Superior temporal gyrus (tissue), 1 donor: ENCODE measurements around the gene METTL4.
"Not testable (repeated sequence)": the region's sequence is repeated elsewhere in the genome, so short reads cannot be mapped to it uniquely, and the experiment has no call there.

Experiments used
- DNase-seq: peaks from one replicate; pipeline ENCODE4 v3.0.0-alpha.2; 2016; ENCODE audit errors: extremely low spot score

METTL4 gene

DNA sequence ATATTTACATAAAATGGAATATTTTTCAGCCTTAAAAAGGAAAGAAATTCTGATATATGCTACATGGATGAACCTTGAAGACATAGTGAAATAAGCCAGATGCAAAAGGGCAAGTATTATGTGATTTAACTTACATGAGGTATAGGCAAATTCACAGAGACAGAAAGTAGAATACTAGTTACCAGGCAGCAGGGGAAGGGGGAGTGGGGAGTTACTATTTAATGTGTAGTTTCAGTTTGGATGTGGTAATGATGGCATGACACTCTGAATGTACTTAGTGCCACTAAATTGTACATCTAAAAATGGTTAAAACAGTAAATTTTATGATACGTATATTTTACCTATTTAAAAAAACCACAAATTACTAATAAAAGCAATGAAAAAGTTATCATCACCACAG is 12.1 kb downstream of the METTL4 start:
- DNase-seq: no peak

DNA sequence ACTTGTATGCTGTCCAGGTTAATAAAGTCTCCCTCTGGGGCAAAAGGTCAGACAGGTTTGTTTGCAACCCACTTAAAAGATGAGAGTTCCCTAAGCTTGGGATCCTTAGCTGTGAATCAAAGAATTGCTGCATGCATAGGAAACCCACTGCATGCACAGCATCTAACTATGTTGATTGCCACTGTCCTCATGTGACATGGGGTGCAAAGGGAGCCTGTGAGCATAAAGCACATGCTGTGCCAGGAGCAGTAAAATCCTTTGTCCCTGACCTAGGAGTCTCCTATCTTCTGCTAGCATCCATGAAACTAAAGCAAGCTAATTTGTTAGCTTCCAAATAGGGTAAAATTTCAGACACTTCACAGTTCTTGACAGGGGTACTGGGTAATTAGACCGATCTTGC is 13.8 kb downstream of the METTL4 start:
- DNase-seq: no peak

DNA sequence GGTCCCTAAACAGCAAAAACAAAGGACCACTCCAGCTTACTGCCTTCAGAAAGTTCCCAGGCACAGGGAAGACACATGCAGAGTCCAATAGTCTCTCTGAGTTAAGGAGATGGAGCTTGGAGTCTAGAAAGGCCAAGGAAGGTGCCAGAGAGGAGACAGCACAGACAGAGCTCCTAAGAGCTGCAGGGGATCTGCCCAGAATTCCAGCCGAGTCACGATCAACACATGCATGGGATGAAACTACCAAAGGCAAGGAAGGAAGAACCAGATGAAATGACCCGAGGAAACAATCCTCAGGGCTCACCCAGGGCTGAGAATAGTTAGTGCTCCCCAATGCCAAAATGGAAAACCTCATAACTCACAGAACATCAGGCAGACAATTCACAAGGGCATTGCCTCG is 15.4 kb downstream of the METTL4 start:
- no peak for DNase-seq

- no peak for DNase-seq
These were observed 16.6 kb downstream of the METTL4 start for GRCh38 chr18:2554696-2555095.

- no peak for DNase-seq
These were observed 19.9 kb downstream of the METTL4 start for GRCh38 chr18:2551425-2551824.

GRCh38 chr18:2549462-2549861 is 21.8 kb downstream of the METTL4 start:
- DNase-seq: no peak

GRCh38 chr18:2547477-2548087 is 23.7 kb downstream of the METTL4 start:
- peak; percentile 82 for DNase-seq

DNA sequence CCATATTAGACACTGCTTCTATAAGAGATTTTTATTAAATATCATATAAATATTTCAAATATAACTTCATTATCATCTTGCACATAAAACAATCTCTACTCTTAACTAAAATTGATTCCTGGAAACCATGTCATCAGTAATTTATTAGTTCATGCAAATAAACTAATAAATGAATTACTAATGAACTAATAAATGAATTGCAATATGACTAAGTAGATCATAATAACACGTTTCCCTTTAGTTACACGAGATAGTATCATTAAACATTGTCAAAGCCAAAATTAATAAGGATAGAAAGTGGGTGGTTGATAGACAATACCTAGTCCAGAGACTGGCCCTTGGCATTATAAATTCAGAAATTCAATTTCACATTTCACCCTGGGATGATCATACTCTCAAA is 26.1 kb downstream of the METTL4 start:
- DNase-seq: no peak

- DNase-seq: peak; percentile 65
These were observed 29.3 kb downstream of the METTL4 start for GRCh38 chr18:2541925-2542563.

GRCh38 chr18:2540575-2540974 is 30.7 kb downstream of the METTL4 start:
- DNase-seq: no peak

- no peak for DNase-seq
These were observed 32.5 kb downstream of the METTL4 start for GRCh38 chr18:2538844-2539243.

GRCh38 chr18:2538236-2538635 is 33.1 kb downstream of the METTL4 start:
- peak; percentile 43 for DNase-seq

GRCh38 chr18:2537296-2537695 is 34.0 kb downstream of the METTL4 start:
- peak; percentile 29 for DNase-seq

DNA sequence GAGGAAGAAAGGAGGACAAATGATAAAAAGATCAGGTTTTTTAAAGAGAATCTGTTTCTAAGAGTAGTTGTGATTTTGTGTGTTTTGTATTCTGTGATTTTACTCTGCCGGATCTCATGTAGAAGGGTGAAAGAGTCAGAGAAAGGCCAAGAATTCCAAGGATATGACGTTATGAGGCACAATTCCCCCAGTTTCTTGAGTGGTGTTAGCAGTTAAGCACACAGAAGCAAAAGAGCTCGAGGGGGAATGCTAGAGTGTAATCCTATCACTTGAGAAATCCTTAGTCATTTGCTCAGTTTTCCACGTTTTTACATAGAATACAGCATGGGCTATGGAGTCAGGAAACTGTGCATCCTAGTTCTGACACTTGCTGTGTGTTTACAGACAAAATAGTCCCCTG is 34.8 kb downstream of the METTL4 start:
- DNase-seq: no peak

- DNase-seq: no peak
These were observed 35.2 kb downstream of the METTL4 start for GRCh38 chr18:2536063-2536462.

DNA sequence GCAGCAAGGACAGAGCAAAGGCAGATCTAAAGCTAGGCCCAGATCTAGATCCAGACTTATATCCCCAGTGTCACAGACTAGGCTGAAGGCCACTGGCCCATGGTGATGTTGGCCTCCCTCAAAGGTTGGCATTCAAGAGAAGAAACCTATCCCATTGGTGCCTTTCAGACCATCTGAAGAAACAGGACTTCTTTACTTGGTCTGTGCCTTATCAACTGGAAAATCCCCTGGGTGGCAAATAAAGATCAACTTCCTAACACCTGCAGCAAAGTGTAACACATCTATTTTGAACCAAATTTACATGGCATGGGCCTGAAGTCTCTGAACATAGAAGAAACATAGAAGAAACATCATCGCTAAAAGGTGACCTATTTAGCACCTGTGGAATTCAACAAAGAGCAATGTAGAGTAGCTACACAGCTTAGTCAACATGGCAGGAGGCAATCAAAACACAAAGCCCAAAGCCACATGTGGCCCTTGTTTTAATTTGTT is 35.8 kb downstream of the METTL4 start:
- DNase-seq: no peak

- no peak for DNase-seq
These were observed 36.4 kb downstream of the METTL4 start for GRCh38 chr18:2534906-2535305.

DNA sequence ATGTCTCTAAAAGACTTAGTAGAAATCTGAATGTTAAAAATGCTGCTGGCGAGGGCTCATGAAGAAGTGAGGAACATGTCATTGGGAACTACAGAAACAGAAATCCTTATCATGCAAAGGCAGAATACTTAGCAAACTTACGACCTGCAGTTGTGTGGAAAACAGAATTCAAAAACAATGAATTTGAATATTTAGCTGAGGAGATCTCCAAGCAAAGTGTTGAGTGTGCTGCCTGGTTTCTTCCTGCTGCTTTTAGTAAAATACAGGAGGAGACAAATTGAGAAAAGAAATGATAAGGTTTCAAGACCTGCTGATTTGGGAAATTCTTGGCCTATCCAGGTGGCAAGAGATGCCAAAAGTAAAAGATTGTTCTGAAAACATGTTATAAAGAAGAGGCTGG is 38.5 kb downstream of the METTL4 start:
- DNase-seq: no peak

DNA sequence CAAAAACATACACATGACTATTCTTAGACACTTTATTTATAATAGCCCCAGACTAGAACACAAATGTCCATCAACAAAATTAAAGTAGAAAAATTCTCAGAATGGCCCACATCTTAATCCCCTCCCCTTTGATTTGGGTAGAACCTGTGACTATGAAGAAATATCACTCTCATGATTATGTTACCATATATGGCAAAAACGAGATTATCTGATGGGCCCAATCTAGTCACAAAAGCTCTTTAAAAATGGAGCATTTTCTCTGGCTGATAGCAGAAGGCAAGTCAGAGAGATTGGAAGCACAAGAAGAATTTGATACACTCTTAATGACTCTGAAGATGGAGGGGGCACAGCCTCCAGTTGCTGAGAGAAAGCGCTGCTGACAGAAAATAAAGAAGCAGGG is 39.6 kb downstream of the METTL4 start:
- DNase-seq: no peak

DNA sequence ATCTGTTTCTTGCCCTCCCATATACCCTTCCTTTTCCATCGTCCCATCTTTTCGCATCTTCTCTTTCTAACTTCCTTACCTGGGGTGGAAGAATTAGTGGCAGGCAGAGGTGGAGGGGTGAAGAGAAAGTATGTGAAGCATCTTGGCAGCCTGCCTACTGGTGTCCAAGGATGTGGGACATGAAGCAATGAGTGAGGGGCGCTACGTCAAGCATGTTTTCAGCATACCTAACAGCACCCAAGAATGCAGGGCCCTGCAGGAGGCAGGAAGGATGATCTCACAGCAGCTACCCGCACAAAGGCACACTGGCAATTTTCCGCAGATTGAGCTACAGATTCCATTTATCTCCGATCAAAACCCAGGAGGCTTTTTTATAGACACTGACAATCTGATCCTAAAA is 42.2 kb downstream of the METTL4 start:
- DNase-seq: no peak

DNA sequence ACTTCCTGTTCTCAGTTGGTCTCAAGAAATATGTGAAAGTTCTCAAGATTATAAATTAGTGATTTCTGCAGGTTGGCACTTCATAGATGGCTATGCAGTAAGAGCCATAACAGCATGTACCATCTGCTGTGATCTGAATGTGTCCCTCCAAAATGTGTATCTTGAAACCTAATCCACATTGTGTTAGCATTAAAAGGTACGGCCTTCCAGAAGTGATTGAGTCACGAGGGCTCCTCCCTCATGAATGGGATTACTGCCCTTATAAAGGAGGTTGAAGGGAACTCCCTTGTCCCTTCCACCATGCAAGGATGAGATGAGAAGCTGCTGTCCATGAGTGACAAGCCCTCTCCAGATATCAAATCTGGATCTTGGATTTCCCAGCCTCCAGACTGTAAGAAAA is 45.0 kb downstream of the METTL4 start:
- DNase-seq: no peak

DNA sequence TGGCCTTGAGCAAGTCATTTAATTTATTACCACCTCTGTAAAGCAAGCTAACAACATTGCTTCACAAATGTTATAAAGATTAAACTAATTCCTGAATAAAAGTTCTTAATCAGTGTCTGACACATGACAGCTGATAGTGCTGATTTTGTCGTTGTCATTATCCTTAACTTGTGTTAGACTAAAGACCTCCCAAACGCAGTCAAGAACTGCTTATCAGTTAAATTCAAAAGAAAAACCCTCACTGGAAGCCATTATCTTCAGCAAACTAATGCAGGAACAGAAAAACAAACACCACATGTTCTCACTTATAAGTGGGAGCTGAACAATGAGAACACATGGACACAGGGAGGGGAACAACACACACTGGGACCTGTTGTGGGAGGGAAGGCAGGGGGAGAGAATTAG is 46.5 kb downstream of the METTL4 start:
- DNase-seq: not testable (repeated sequence)

DNA sequence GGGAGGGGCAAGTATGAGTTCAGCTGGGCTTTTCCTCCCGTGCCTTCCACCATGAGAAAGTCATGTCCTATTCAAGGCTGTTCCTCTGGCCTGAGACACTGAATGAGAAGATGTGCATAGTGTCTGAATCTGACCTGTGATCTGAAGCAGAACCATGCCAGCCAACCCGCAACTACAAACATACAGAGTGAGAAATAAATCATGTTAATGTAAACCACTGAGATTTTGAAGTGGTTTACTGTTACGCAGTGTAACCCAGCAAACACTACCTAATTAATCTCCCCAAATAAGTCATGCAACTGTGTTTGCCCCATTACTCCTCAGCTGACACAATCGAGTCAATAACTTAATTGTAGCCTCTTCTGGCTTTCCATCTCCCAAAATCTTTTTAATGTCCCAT is 49.2 kb downstream of the METTL4 start:
- DNase-seq: no peak

- DNase-seq: no peak
These were observed 52.8 kb downstream of the METTL4 start for GRCh38 chr18:2518473-2518872.
